Upper lobe of left lung (tissue), 4 donors: ENCODE data around the gene STAG1.

Source experiments
- EP300 ChIP-seq, 4 donors: sonication (generic); formaldehyde crosslinking; IDR thresholded peaks; one replicate each; pipeline ENCODE4 v1.5.1; 2017; ENCODE audit warnings: antibody characterized with exemption in 4 of 4, control low read depth in 2 of 4
- POLR2A ChIP-seq, 4 donors: fragments of 450-650 bp; IDR thresholded peaks; one replicate each; pipeline ENCODE4 v1.5.1; 2016 to 2017; ENCODE audit warnings: antibody characterized with exemption in 4 of 4, mild to moderate bottlenecking in 2 of 4
- TF ChIP-seq, protein P1 (sequence below), 6 experiments: fragments of 450-650 bp in 4 of 6; fragments of 200-600 bp in 2 of 6; sonication (generic) in 2 of 6; IDR thresholded peaks; one replicate each; pipeline ENCODE4 v1.5.1; 2016 to 2019; ENCODE audit warnings: antibody characterized with exemption in 6 of 6

DNA sequence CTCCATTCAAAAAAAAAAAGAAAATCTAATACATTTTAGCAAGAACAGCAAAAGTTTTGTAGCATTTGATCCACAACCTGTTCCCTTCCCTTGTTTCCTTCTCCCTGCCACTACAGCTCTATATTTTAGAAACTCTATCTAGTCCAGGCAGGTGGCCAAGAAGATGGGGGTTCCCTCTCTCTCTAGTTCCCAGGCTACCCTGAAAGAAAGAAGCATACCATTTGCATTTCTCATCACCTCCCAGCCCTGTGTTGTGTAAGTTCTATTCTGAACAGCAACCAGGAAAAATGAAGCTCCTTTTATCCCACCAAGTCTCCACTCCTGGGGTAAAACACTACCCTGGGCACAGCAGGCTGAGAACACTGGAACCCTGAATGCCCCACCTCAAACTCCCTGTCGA is 402.0 kb downstream of the STAG1 start:
- no peak for TF ChIP-seq EP300 (IDR thresholded peaks at IDR 0.05)
- TF ChIP-seq, protein P1, sequence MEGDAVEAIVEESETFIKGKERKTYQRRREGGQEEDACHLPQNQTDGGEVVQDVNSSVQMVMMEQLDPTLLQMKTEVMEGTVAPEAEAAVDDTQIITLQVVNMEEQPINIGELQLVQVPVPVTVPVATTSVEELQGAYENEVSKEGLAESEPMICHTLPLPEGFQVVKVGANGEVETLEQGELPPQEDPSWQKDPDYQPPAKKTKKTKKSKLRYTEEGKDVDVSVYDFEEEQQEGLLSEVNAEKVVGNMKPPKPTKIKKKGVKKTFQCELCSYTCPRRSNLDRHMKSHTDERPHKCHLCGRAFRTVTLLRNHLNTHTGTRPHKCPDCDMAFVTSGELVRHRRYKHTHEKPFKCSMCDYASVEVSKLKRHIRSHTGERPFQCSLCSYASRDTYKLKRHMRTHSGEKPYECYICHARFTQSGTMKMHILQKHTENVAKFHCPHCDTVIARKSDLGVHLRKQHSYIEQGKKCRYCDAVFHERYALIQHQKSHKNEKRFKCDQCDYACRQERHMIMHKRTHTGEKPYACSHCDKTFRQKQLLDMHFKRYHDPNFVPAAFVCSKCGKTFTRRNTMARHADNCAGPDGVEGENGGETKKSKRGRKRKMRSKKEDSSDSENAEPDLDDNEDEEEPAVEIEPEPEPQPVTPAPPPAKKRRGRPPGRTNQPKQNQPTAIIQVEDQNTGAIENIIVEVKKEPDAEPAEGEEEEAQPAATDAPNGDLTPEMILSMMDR (IDR thresholded peaks at IDR 0.05) = no peak
- no peak for TF ChIP-seq POLR2A (IDR thresholded peaks at IDR 0.05)
